GM19395 (cell line): ENCODE measurements around the gene GABRG3.

Experiments used
- ATAC-seq: cut with Tn5 transposase; IDR thresholded peaks from one replicate; pipeline ENCODE4 v1.9.1; 2021; ENCODE audit warnings: mild to moderate bottlenecking, moderate library complexity; ENCODE audit not compliant: unreplicated experiment

GABRG3 gene

DNA sequence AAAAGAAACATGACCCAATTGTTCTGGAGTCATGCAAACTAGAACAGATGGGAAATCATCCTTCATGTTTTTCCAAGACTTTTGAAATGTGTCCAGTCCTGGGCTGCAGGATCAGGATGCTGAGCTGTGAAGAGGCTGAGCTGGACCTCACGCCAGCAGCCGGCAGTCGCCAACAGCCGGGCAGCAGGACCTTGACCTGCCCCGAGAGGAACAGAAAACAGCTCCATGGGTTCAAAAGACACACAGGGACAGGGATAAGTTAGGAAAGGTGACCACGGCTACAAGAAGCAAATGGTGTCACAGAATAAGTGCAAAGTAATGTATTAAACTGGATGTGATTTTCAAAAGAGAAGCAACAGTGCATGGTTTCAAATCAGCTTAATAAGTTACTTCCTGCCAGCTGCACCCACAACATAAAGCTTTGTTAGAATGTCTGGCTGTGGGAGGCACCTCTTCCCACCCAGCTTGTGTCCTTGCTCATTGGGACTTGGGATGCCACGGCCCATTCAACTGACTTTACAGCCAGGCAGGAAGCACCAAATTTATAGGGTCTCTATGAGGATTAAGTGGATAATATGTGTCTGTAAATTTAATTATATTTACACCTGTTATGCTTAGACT, 266.4 kb downstream of the GABRG3 start:
- no peak for ATAC-seq

- no peak for ATAC-seq
Observed at GRCh38 chr15:27238209-27238608, 267.2 kb downstream of the GABRG3 start.

GRCh38 chr15:27238707-27239423, 267.9 kb downstream of the GABRG3 start:
- no peak for ATAC-seq

- ATAC-seq = no peak
Observed at GRCh38 chr15:27241943-27242342, 271.0 kb downstream of the GABRG3 start.

DNA sequence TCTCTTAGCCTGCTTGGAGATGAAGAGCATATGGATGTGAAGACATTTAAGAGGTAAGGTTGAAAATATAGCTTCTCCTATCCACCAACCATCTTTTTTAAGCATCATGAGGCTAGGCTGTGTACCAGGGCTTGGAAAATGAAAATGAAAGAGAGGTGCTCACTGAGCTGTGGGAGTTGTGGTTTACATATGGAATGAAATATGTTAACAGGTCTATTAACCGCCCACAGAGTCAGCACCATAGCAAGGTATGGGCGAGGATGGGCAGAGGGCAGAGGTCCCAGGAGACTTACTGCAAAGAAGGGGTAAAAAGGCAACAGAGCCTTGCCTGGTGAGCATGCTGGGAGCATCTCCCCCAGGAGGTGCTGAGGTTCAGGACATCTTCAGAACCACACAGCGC, 273.1 kb downstream of the GABRG3 start:
- ATAC-seq = no peak

- no peak for ATAC-seq
Observed at GRCh38 chr15:27248251-27248650, 277.3 kb downstream of the GABRG3 start.

DNA sequence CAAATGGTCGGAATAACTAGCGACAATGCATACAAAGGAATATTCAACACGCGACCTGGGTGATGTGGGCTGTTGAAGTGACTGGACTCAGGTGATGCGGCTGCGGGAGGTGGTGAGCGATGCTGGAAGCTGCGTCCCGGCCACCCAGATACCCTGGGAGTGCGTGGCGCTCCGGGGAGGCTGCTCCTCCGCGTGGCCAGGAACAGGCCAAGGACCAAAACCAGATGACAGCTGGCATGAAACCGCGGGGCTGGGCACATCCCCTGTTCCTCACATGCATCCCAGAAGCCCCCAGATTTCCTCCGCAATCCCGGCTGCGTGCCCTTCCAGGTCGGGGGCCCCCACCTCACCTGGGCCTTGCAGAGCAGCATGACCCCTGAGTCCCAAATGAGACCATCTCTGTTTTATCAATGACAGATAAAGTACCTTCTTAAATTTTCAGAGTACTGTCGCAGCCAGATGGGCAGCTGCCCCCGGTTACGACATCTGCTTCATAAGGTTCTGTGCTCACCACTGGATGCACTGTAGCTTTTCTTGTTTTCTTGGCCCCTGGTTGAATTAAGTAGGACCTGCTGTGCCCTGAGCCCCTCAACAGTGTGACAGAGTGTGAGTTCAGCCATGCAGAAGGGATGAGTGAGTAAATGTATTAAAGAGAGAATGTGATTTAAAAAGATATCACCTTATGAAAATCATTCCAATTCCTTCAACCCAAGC, 278.2 kb downstream of the GABRG3 start:
- no peak for ATAC-seq

DNA sequence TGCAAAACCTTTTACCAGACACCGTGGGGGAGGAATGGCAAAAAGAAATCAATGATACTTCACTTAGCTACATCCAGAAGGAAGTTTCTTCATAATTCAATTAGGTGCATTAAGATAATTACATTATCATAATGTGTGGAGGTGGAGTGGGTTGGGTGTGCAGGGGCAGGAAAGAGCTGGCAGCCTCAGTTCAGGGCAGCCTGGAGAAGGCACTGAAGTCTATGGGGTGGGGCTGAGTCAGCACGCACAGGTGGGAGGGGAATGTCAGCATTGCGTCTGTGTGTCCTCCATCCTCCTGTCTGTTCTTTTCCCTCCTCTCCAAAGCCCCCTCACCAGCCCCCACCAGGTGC, 278.8 kb downstream of the GABRG3 start:
- no peak for ATAC-seq

DNA sequence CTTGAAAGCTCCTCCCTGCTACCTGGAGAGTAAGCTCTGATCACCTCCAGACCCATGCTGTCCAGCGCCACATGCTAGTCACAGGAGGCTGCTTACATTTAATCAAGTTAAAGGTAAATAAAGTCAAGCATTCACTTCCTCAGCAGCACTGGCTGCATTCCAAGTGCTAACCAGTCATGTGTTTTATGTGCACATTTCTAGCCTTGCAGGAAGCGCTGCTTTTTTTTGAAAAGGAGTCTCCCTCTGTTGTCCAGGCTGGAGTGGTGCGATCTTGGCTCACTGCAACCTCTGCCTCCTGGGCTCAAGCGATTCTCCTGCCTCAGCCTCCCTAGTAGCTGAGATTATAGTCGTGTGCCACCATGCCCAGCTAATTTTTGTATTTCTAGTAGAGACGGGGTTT, 279.2 kb downstream of the GABRG3 start:
- no peak for ATAC-seq

DNA sequence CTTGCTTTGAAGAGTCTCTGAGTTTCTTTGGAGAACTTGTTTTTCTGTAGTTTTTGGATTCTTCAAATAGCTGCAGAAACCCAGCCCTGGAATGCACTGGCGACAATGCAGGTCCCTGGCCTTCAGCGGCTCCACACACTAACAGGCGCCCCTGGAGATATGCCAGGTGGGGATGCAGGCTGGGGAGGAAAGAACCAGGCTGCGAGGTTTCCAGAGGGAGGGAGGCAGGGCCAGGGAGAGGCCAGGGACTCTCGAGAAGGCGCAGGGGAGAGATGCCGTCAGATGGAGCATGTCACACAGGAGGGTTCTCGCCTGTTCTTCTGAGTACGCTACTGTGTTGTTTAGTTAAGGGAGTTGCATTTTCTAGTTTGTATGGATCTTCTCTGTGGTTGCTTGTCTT, 283.1 kb downstream of the GABRG3 start:
- ATAC-seq = no peak

DNA sequence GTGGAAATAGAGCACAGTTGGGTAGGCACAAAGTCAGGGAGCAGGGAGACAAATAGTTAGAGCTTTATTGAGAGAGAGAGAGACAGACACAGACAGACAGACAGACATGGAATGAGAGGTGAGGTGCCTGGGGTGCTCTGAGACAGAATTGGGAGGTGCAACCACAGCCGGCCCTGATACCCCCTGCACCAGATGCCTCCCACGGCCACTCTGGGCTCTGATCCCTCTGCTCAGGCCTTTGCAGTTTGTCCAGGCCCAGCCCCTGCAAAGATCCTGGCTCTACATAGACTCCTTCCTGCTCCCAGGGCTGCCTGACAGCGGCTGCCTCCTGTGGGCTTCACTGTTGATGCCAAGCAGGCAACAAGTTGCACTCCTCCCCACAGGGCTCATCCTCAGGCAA, 283.8 kb downstream of the GABRG3 start:
- ATAC-seq = no peak

DNA sequence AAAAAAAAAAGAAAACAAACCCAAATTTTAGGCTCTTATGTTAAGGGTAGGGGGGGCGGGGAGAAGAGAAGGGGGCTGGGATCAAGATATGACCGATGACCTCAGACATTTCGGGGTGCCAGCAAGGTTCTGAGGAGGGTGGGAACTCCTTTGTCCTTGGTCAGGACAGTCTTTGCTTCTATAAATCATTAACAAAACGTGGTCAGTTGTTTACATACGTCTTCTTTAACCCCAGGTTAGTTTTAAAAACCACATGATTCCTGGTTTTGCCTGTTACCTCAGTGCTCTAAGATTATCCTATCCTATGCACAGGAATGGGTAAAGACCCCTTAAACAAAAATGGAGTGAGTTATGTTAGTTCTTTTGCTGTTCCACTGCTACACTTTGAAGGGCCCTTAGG, 285.5 kb downstream of the GABRG3 start:
- no peak for ATAC-seq

- no peak for ATAC-seq
Observed at GRCh38 chr15:27258287-27258686, 287.3 kb downstream of the GABRG3 start.

DNA sequence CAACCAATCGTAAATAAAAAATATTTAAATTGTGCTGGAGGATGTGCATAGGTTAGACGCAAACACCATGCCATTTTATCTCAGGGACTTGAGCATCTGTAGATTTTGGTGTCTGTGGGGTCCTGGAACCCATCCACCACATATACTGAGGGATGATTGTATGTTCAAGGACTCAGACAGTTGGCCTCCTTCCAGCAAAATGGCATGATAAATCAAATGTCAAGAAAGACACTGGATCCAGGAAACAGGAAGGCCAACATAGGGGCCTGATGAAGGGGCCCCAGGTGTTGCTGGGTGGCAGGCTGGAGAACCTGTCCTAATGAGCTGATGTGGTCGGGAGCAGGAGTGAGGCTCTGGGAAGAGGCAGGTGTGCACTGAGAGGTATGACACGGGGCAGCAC, 289.5 kb downstream of the GABRG3 start:
- ATAC-seq = no peak

DNA sequence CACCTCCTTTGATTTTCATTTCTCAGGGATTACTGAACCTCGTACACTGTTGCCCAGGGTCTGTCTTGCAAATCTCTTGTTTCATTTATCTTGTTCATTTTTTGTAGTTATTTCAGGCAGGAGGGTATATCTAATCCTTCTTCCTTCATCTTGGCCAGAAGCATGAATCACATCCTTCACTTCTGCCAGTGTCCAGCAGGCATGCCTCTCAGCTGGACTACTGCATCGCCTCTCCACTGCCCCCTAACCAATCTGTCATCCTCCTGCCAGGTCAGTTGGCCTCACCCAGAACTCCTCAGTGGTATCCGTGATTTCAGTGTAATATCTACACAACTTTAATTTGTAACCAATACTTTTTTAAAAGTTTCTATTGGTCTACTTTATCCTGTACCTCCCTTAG, 297.9 kb downstream of the GABRG3 start:
- ATAC-seq = no peak

DNA sequence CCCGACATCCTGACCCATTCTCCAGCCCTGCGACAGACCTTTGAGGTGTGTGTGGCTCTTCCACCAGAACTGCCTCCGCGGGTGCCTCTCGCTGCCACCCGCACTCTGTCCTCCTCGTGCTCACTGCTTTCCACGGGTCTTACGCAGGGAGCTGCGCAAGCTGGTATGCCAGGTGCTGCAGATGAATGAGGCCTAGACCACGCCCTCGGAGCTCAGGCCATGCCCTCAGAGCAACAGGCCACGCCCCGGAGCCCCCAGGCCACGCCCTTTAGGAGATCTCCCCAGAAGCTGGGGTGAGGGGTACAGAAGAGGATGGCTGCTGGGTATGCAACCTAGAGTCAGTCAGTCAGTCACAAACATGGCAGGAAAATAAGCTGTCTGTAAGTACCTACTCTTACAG, 300.3 kb downstream of the GABRG3 start:
- ATAC-seq = no peak

- no peak for ATAC-seq
Observed at GRCh38 chr15:27272427-27272826, 301.4 kb downstream of the GABRG3 start.

- ATAC-seq = no peak
Observed at GRCh38 chr15:27273506-27273905, 302.5 kb downstream of the GABRG3 start.

DNA sequence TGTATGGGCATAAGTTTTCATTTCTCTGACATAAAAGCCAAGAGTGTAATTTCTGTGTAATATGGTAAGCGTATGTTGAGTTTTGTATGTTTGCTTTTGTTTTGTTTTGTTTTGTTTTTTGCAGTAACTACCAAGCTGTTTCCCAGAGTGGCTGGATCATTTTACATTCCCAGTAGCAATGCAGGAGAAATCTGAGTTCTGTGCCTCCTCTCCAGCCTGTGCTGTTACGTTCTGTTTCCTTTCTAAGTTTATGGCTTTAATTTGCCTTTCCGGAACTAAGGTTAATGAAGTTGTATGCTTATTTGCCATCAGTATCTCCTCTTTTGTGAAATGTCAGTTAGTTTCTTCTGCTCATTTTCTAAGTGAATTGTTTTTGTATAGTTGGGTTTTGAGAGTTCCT, 307.8 kb downstream of the GABRG3 start:
- no peak for ATAC-seq

DNA sequence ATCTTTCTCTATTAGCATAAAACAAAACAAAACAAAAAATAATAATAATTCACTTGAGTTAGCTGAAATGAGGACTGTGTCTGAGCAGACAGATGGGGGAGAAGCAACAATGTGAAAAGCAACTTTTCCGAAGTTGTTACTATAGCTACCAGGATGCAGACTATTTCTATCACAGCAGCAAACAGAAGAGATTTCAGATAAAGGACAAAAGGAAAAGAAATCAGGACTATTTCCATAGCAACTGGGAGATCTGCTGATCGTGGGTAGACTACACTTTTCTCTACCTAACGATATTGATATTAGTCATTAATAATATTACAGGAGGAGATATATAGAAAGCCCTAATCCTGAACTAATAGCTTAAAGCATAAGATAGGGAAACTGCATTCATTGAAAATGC, 321.7 kb downstream of the GABRG3 start:
- no peak for ATAC-seq

GRCh38 chr15:27293607-27294006, 322.6 kb downstream of the GABRG3 start:
- ATAC-seq = no peak

DNA sequence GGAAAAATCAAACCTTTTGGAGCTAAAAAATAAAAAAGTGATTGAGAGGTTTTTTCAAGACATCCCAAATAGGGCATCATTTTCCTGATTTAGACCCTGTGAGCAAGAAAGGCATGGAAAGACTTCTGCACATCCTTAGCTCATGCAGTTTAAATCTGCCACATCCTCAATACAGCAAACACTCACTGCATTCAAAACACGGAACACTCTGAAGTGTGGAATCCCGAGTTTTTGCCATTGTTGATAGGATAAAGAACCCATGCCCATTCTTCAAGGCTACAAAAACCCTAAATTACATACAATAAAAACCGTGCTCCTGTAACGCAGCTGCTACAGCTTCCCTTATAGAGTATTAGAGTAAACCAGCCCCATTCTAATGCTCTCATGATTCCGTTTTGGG, 346.8 kb downstream of the GABRG3 start:
- no peak for ATAC-seq
